GOT3 (cell line): ENCODE results near the gene LYRM4.

Experiments
- DNase-seq: peaks from one replicate; lab custom pipeline; 2025; ENCODE audit warnings: mixed read lengths; lab: John Stamatoyannopoulos, UW

Gene LYRM4

DNA sequence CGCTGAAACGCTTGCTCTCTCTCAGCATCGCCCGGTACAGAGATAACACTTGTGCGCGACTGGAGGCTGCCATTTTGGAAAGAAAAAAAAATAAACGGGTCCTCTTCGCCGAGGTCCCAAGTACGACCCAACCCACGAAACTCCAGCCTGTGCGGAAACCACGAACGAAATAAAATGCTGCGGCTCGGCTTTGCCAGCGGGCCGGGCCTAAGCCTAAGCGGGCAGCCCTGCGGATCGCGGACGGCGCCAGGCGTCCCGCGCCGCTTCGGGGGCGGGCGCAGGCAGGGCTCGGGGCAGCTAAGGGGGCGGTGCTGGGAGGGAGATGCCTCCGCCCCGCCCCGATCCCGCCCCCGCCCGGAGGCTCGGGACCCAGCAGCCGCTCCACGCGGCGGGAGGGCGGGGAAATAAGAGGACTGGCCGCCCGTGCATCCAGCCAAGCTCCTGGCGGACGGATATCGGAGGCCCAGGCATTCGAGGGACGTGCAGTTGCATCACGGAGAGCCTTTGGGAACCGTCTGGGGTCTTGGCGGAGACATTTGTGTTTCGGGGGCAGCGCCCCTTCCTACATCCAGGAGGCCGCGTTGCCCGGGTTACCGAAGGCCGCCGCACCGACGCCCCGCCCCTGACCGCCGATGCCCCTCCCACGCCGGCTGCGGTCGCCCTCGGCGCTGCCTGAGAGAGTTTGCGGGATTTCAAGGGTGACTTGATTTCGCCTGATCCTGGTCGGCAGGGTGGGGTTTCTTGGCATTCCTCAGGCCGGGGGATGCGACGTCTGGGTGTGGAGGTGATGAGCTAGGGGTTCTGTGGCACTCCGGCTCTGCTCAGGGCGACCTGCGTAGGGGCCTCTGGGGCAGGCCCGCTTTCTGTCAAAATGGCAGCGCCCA, at the start of gene LYRM4, which contains the start of gene FARS2:
LYRM4 (minus strand) TSS at position 290 of the 884 bp plus-strand sequence; CDS start at position 73, 217 bp downstream.
FARS2 (plus strand) TSS at position 853 of the 884 bp plus-strand sequence.
- DNase-seq, result peak; percentile 92

DNA sequence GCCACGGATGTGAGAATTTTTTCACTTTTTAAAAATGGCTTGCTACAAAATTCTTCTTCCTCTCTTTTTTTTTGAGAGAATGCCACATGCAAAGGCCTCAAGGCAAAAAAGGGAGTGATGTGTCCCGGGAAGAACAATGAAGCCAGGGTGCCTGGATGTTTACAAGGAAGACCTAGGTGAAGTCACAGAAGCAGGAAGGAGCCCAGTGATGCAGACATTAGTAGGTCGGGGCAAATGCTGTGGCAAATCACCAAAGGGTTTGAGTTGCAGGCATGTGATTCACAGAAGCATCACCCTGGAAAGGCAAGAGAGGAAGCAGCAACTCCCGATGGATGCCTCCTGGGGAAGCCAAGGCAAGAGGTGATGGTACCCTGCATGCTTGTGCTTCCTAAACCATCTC, 47.3 kb upstream of the LYRM4 start:
- DNase-seq, result no peak

DNA sequence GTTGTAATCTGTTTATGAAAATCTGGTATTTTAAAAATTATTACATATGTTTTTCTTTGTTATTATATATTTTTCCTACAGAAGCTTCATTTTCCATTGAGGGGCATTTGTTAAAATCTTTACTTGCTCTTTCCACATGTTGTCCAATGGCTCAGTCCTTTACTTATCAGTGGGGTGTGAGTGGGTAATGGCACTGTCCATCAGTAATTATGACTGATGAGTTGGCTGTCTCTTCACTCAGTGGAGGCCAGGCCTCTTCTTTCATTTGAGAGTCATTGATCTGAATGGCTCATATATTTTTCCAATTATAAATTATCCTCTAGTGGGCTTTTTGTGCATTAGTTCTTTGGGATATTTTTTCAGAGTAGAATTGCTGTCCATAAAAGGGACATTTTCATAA, 46.3 kb upstream of the LYRM4 start:
- DNase-seq, result no peak

DNA sequence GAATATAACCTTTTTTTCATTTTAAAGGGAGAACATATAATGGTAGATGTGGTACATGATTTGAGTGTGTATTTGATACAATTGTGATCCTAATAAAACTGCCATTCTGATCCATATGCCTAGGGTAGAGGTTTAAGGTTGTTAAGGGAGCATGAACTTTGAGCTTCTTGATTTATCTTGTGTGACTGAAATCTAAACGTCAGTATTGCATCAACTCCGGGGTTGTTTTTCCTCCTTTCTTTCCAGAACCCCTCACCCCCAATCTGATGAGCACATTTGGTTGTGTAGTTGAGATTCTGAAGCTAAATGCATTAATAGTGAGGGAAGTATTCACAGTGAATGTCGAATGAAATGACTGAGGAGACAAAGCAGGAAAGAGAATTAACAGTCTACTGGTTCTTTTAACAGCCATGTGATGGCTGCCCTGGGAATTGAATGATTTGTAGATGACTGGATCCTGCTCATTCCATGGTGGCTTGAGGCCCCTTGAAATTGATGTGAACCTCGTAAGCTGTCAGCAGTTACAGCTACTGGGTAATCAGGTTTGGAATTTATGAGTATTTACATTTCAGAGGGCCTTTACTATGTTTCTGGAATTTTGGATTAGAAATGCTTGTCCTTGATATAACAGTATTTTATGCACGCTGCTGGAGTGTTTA, 45.3 kb upstream of the LYRM4 start:
- no peak for DNase-seq

DNA sequence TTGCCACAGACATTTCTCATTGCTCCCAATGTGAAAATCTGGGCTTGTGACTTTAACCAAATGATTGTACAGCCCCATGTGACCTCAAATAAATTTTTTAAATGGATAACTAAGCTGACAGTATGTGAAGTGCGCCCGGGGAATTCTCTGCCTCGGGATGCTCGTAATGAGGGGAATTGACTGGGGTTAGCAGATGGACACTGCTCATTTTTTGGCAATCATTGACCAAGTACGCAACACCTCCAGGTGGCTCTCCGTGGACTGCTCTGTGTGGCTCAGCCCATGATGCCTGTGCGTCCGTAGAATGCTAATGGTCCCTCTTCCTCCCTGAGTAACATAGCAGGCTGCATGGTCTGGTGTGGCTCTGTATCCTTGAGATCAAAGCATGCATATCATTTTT, 42.9 kb upstream of the LYRM4 start:
- no peak for DNase-seq

DNA sequence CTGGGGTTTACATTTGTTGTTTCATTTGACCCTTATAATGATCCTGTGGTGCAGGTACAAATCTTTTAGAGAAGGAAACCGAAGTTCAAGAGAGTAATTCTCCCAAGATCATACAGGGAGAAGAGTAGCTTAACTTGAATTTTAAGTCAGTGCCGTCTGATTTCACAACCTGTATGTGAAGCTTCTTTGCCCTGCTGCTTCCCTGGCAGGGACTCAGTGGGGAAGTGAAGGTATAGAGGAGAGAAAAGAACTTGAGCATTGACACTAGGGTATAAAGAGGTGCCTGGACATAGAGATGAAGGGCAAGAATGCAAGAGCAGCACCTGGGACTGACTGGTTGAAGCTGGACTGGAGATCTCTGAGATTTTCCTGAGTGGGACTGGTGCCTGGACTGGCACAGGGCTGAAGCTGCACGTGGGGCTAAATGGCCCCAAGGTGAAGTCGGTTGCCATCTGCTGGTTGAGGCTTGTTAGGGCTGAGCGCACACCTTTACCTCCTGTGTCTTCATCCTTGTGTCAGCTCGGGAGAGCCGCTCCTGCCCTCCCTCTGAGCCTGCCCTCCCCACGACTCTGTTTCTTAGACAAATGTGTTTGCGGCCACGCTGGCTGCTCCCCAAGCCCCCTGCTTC, 42.4 kb upstream of the LYRM4 start:
- DNase-seq, result no peak

DNA sequence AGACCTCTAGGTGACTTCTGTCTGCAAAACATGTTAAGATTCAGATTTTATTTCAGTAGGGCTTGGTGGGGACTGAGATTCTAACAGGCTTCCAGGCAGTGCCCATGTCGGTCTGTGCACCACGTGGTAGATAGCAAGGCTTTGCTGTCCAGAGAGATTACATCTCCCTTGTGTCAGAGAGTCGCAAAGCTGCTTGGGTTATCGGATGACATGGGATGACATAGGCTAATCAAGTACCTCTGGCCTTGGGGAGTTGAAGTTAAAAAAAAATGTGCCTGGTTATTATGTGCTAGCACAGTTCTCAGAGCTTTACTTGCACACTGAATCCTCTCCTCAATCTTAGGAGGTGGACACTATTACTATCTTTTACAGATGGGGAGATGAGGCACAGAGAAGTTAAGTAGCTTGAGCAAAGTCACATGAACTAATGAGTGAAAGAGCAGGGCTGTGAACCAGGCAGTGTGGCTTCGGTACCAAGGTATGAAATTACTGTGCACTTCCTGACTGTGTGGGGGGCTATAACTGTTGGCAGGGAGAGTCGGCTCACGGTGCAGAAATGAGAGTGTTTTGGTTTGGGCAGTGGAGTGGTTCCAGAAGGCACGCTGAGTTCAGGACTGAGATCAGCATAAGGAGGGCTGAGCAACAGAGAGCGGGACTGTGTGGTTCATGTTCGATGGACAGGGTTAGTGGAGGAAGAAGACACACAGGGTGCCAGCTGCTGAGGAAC, 41.6 kb upstream of the LYRM4 start:
- DNase-seq, result no peak

DNA sequence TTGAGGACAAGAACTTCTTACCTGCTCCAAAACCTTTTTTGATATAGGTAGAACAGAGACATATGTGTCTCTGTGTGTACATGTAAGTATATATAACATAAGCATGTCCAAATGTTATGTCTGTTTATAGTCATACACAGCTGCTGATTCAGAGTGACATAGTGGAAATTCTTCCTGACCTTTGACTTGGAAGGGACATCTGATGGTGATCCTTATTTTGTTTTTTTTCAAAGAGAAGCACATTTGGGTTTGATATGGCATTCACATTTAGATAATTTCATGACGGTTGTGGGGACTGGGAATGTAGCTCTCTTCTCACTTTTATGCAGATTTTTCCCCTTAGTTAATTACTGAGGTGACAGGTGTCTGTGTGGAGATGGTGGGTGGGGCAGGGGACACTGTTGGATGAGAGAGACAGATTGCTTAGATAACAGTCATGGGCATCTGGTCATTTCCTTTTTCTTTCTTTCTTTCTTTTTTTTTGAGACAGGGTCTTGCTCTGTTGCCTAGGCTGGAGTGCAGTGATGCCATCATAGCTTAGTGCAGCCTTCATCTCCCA, 39.5 kb upstream of the LYRM4 start:
- DNase-seq, result no peak

DNA sequence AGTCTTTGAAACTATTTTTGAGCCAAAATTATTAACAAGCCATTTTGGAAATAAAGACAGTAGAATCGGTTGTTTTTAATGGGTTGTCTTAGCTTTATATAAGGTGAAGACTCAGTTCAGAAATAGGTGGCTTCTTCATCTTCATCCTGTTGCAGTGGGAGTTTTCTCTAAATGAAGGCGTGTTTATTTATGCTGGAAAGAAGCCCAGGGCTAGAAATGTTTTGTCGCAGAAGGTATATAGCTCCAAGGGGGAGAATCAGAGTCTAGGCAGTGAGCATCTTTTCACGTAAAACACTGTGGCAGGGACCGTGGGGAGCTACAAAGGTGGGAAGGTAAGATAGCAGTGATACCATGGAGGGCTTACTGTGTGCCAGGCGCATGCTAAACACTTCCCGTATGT, 34.9 kb upstream of the LYRM4 start:
- no peak for DNase-seq

DNA sequence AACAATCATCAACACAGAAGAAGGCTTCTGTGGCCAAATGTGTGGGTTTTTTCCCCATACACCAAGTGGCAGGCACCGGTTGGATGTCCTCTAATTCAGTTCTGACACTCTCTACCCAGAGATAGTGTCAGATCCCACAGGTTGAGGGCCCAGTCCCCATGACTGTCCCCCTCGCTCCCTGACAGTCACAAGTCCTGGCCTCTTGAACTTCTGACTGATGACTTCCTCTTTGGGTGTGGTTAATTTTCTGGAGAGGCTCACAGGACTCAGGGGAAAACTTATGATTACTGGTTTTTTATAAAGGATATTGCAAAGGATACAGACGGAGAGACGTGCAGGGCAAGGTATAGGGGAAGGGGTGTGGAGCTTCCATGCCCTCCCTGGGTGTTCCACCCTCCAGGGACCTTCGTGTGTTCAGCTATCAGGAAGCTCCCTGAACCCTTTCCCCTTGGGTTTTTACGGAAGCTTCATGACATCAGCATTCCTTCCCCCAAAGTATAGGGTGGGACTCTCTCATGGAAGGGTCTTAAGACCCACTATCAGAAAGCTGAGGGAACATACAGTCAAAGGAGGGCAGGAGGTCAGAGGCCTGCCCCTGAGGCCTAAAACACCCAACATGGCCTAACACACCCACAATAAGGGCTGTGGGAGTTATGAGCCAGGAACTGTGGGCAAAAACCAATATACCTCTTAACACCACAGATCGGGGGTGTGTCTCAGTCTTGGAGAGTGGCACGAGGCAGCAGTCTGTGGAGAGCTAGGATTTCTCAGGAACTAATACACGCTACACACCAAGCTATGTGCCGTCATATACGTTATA, 33.9 kb upstream of the LYRM4 start:
- DNase-seq, result no peak

DNA sequence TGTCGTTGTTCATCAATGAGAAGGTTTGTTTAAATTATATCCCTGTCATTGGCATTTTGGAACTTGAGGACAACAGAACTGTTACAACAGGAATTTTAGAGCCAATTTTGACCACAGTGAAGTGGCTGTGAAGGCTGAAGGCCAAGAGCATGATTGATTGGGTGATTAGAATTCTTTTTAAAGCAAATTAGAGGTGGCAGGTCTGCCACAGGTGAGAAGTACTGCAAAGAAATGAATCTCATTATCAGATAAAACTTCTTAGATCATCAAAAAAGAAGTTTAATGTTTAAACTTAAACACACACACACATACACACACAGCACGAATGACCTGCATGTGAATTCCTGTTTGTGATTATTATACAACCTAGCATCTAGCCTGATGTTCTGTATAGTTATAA, 32.9 kb upstream of the LYRM4 start:
- DNase-seq, result no peak

DNA sequence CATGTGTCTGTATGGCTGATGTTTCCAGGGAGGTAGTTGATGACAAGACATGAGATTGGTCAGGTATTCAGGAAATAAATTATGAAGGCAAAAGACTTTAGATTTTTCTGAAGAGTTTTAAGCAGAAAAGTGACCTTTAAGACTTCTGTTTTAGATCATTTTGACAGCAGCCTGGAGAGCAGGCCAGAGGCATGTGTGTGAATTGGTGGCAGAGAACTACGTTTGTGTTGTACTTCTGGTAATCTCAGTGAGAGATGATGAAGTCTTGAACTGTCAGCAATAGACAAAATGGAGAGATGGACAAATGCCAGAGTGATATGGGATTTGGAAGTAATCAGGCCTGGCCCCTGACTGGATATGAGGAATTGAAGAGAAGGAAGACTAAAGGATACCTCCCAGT, 31.4 kb upstream of the LYRM4 start:
- no peak for DNase-seq

DNA sequence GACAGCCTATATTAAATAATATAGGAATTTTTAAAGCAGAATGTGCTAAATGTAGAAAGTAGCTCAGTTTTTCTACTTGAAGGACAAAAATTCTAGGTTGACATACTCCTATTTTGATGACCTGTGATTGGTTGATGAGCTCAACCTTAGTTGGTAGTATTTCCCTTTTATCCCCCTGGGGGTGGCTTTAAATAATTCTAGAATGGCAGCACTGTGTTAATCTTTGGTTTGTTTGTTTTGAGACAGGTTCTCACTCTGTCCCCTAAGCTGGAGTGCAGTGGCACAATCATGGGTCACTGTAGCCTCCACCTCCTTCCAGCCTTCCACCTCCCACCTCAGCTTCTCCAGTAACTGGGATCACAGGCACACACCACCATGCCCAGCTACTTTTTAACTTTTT, 29.8 kb upstream of the LYRM4 start:
- DNase-seq, result no peak

DNA sequence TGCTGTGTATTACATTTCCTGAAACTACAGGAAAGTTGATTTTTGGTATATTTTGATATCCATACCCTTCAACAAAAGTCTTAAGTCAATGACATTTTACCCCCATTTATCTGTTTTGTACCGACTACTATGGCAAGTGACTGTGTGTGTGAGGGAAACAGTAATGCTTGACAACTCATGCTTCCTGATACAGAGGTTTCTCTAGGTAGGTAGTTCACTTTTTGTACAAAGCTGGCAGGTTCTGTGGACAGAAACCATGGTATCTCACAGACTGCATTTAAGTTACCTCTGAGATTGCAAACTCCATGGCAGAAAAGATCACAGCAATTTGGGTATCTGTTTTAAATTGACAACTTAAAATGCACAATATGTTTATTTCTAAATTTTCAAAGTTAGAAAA, 29.3 kb upstream of the LYRM4 start:
- no peak for DNase-seq

DNA sequence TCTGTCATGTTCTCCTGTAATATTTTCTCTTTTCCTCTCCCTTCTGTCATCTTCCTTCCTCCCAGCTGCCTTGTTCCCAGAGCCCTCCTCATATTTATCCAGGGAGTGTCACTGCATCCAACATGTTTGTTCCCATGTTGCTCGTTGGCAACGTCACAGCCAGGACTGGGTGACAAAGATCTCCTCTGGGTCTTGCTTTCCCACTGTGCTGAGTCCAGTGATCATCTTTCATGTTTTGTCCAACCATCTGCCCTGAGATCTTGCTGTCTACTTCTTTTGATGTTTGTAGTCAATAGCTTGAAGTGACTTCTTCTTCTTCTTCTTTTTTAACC, 27.2 kb upstream of the LYRM4 start:
- no peak for DNase-seq

DNA sequence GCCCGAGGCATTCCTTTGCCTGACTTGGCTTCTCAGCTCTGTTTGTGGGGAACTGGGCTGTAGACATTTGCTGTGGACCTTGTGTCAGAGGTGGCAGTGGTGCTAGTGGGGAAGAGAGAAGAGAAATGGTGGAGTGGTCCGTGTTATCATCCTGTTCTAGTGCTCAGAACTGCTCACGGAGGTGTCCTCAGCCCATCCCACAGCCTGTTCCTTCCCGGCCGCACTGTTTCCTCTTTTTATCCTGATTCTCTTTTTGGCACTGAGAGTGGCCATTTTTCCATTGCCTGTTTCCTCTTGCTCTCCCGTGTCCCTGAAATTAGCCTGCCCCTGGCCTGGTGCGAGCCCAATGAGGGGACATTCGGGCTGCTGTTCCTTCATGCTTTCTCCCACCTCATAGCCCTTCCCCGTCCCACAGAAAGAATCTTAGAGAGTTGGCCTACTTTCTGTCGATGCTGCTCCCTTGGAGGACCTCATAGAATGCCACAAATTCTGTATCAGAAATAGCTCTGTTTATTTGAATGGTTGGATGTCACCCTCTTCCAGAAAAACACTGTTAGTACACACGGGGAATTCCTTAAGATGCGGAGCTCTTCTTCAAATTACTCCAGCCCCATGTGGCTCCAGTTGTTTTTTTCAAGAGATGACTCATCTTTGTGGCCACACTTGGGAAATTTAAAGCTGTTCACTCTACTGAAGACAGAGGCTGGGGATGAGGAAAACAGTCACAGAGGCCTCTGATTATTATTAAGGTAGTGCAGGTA, 26.6 kb upstream of the LYRM4 start:
- no peak for DNase-seq

DNA sequence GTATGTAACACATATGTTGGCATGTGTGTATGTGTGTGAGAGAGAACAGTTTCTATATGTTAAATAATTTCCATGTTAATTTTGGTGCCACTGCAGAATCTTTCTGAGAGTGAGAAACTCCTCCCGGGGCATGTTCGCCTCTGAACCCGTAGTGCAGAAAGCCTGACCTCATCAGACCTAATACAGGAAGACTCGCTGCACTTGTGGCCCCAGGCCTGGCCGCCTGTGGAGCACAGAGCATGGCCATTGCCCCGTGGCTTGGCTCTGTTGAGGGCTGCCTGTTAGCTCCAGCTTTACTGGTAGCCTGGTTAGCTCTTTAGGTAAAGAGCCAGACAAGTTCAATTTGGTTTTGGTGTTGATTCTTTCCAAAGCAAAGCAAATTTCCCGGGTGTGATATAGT, 26.0 kb upstream of the LYRM4 start:
- DNase-seq, result no peak

DNA sequence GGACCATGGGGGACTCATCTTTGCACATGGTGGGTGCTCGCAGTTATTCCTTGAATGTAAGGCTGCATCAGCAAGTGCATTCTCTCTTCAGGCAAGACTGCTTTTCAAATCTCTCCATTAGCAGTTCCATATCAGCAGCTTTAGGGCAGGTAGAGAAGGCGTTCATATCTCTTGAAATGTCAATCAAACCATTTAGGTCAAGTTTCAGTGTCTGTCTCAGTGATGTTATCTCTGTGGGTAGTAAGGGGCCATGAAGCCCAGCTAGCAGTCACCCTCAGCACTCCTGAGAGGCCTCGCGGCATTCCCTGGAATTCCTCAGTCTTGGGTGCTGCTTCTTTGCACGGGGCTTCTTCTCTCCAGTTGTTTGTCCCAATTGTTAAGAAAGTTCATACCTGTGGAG, 24.8 kb upstream of the LYRM4 start:
- no peak for DNase-seq

DNA sequence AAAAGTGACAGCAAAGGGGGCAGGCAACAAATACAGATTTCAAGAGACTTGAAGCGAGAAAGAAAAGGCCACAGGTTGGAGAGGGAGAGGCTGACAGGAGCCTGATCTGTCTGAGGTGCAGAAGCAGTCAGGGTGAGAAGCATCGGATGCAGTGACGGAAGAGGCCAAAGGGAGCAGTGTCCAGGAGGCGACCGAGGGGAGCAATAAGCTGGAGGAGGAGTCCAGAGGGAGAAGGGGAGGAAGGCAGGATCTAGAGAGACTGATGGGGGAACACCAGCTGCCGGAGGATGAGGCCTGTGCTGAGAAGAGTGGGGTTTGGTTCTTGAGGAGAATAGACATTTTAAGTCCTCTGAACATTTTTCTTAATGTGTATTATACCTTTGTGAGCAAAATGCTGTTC, 24.3 kb upstream of the LYRM4 start:
- DNase-seq, result no peak

DNA sequence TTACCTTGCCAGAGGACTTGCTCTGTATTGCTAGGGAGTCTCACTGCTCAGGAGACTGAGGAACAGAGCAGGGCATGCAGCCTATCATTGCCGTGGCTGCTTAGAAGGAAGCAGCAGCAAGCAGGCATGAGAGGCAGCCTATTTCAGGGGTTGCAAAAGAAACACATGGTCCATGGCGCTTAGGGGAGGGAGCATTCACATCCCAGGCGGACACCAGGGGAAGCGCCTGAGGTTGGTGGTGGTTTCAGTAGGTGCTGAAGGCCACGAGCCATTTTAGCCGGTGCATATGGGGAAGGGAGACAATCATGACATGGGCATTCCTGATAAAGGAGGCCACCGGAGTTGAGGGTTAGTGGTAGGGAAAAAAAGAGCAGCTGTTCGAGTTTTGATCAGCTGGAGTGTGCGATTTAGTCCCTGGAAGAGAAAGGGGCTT, 21.5 kb upstream of the LYRM4 start:
- no peak for DNase-seq
